H9 (cell line): ENCODE data around the gene LUZP2. TPM values are rescaled to one million over a fixed set of nuclear protein-coding genes. Genes with fewer than 3 reads are reported as not detected.

ENCODE experiments used
- DNase-seq: peaks from one replicate; pipeline ENCODE4 v3.0.0-alpha.2; 2017
- H2AFZ ChIP-seq: one replicate; pipeline ENCODE4 v1.6.1; 2013; ENCODE audit warnings: mild to moderate bottlenecking, low read length, control low read depth, moderate library complexity
- H2AK5ac ChIP-seq: 2 replicates; pipeline ENCODE4 v1.6.1; 2013; ENCODE audit warnings: low read length, control low read depth, mixed read lengths; ENCODE audit not compliant: insufficient read length
- H2BK120ac ChIP-seq: one replicate; pipeline ENCODE4 v1.6.1; 2013; ENCODE audit warnings: low read depth, mild to moderate bottlenecking, low read length, control low read depth, inconsistent platforms; ENCODE audit not compliant: poor library complexity, severe bottlenecking
- H2BK12ac ChIP-seq: 2 replicates; pipeline ENCODE4 v1.6.1; 2013; ENCODE audit warnings: low read length, control low read depth, mixed read lengths, low read depth; ENCODE audit not compliant: insufficient read length
- H2BK15ac ChIP-seq: 2 replicates; pipeline ENCODE4 v1.6.1; 2013; ENCODE audit warnings: low read depth, low read length, control low read depth
- H2BK20ac ChIP-seq: one replicate; pipeline ENCODE4 v1.6.1; 2013; ENCODE audit warnings: low read depth, mild to moderate bottlenecking, low read length, control low read depth, inconsistent platforms; ENCODE audit not compliant: poor library complexity, severe bottlenecking
- H2BK5ac ChIP-seq: 2 replicates; pipeline ENCODE4 v1.6.1; 2013; ENCODE audit warnings: low read length, control low read depth, mixed read lengths; ENCODE audit not compliant: insufficient read length
- H3K14ac ChIP-seq: 2 replicates; pipeline ENCODE4 v1.6.1; 2013; ENCODE audit warnings: low read length, control low read depth; ENCODE audit not compliant: insufficient read depth
- H3K18ac ChIP-seq: 2 replicates; pipeline ENCODE4 v1.6.1; 2013; ENCODE audit warnings: low read depth, mild to moderate bottlenecking, mixed read lengths, low read length, control low read depth; ENCODE audit not compliant: insufficient read length
- H3K23ac ChIP-seq: 2 replicates; pipeline ENCODE4 v1.6.1; 2013; ENCODE audit warnings: low read length, control low read depth, mixed read lengths, low read depth; ENCODE audit not compliant: insufficient read length
- H3K23me2 ChIP-seq: 2 replicates; pipeline ENCODE4 v1.6.1; 2013; ENCODE audit warnings: low read depth, mild to moderate bottlenecking, mixed read lengths, low read length, control low read depth; ENCODE audit not compliant: insufficient read length, poor library complexity, severe bottlenecking
- H3K27ac ChIP-seq: 2 replicates; pipeline ENCODE4 v1.5.1; 2013; ENCODE audit warnings: low read length, control low read depth, mixed read lengths, low read depth; ENCODE audit not compliant: insufficient read length
- H3K27me3 ChIP-seq: 2 replicates; pipeline ENCODE4 v1.6.1; 2013; ENCODE audit warnings: low read length, control low read depth, inconsistent platforms; ENCODE audit not compliant: insufficient read depth
- H3K4ac ChIP-seq: 2 replicates; pipeline ENCODE4 v1.6.1; 2013; ENCODE audit warnings: low read depth, mild to moderate bottlenecking, control low read depth, inconsistent platforms, low read length, moderate library complexity
- H3K4me1 ChIP-seq: 2 replicates; pipeline ENCODE4 v1.6.1; 2013; ENCODE audit warnings: low read length, control low read depth, inconsistent platforms; ENCODE audit not compliant: insufficient read depth
- H3K4me2 ChIP-seq: 2 replicates; pipeline ENCODE4 v1.6.1; 2013; ENCODE audit warnings: low read length, control low read depth, mixed read lengths; ENCODE audit not compliant: insufficient read length, insufficient read depth
- H3K56ac ChIP-seq: 2 replicates; pipeline ENCODE4 v1.6.1; 2013; ENCODE audit warnings: low read depth, mild to moderate bottlenecking, mixed read lengths, low read length, control low read depth; ENCODE audit not compliant: insufficient read length
- H3K79me1 ChIP-seq: 2 replicates; pipeline ENCODE4 v1.6.1; 2013; ENCODE audit warnings: low read depth, mild to moderate bottlenecking, moderate library complexity, low read length, control low read depth, inconsistent platforms; ENCODE audit not compliant: insufficient read depth, poor library complexity, severe bottlenecking
- H3K79me2 ChIP-seq: 2 replicates; pipeline ENCODE4 v1.6.1; 2013; ENCODE audit warnings: low read length, control low read depth, inconsistent platforms; ENCODE audit not compliant: insufficient read depth
- H3K9ac ChIP-seq: 2 replicates; pipeline ENCODE4 v1.6.1; 2013; ENCODE audit warnings: low read length, control low read depth, mixed read lengths; ENCODE audit not compliant: insufficient read length; ENCODE audit errors: extremely low read depth
- H3K9me3 ChIP-seq: one replicate; pipeline ENCODE4 v1.6.1; 2013; ENCODE audit warnings: low read depth, low read length, inconsistent platforms; ENCODE audit not compliant: control insufficient read depth
- H3T11ph ChIP-seq: one replicate; pipeline ENCODE4 v1.6.1; 2013; ENCODE audit warnings: mild to moderate bottlenecking, low read length, control low read depth, inconsistent platforms
- H4K20me1 ChIP-seq: one replicate; pipeline ENCODE4 v1.6.1; 2013; ENCODE audit not compliant: control insufficient read depth, insufficient read length, insufficient read depth
- H4K5ac ChIP-seq: 2 replicates; pipeline ENCODE4 v1.6.1; 2013; ENCODE audit warnings: low read depth, mild to moderate bottlenecking, mixed read lengths, low read length, control low read depth; ENCODE audit not compliant: insufficient read length
- H4K8ac ChIP-seq: replicated peaks from 2 replicates; pipeline ENCODE4 v1.6.1; 2013; ENCODE audit warnings: low read length, control low read depth, mixed read lengths, low read depth; ENCODE audit not compliant: insufficient read length
- H4K91ac ChIP-seq: 2 replicates; pipeline ENCODE4 v1.6.1; 2013; ENCODE audit warnings: low read depth, mild to moderate bottlenecking, moderate library complexity, mixed read lengths, low read length, control low read depth; ENCODE audit not compliant: insufficient read length
- H3K27ac Mint-ChIP-seq, 3 experiments: 2 replicates in 2 of 3; 3 replicates in 1 of 3; pipeline ENCODE4 v1.8.0; 2020 to 2021; ENCODE audit warnings: mixed read lengths in 3 of 3, mild to moderate bottlenecking in 1 of 3, moderate library complexity in 1 of 3
- H3K27me3 Mint-ChIP-seq: 2 replicates; pipeline ENCODE4 v1.8.0; 2021; ENCODE audit warnings: low read depth, mild to moderate bottlenecking, moderate library complexity, mixed read lengths
- H3K36me3 Mint-ChIP-seq, 3 experiments: 2 replicates in 2 of 3; 3 replicates in 1 of 3; pipeline ENCODE4 v1.8.0; 2020 to 2021; ENCODE audit warnings: low read depth in 3 of 3, mixed read lengths in 3 of 3; ENCODE audit not compliant: insufficient read depth in 1 of 3
- H3K4me1 Mint-ChIP-seq, 2 experiments: 2 replicates each; pipeline ENCODE4 v1.8.0; 2020; ENCODE audit warnings: mixed read lengths in 2 of 2
- H3K4me3 Mint-ChIP-seq, 2 experiments: 2 replicates in 1 of 2; 3 replicates in 1 of 2; pipeline ENCODE4 v1.8.0; 2020 to 2021; ENCODE audit warnings: mild to moderate bottlenecking in 2 of 2, mixed read lengths in 2 of 2, moderate library complexity in 1 of 2
- H3K9me3 Mint-ChIP-seq, 2 experiments: 2 replicates in 1 of 2; 3 replicates in 1 of 2; pipeline ENCODE4 v1.8.0; 2020; ENCODE audit warnings: mild to moderate bottlenecking in 2 of 2, mixed read lengths in 2 of 2, moderate library complexity in 1 of 2
- CTCF ChIP-seq: fragments of 200-600 bp; sonication (generic); conservative IDR thresholded peaks from 3 replicates; pipeline ENCODE4 v1.8.0; 2021; ENCODE audit warnings: antibody characterized with exemption, mild to moderate bottlenecking
- WGBS: extraction: QIAGEN DNeasy Blood & Tissue Kit; methylation state at CpG from one replicate; pipeline ENCODE4 v1.1.7; 2013; ENCODE audit warnings: missing lambda C conversion rate, low lambda C conversion rate, mixed read lengths; ENCODE audit not compliant: insufficient read length; ENCODE audit errors: extremely low coverage; 5-methylcytosine and 5-hydroxymethylcytosine counted together
- total RNA-seq: library from RNA; stranded (reverse); gene quantifications from 2 replicates; pipeline ENCODE4 v1.2.1, GENCODE V29; 2021

Gene LUZP2
- total RNA-seq, 1 experiment from 2014 or later = 25.4 TPM

DNA sequence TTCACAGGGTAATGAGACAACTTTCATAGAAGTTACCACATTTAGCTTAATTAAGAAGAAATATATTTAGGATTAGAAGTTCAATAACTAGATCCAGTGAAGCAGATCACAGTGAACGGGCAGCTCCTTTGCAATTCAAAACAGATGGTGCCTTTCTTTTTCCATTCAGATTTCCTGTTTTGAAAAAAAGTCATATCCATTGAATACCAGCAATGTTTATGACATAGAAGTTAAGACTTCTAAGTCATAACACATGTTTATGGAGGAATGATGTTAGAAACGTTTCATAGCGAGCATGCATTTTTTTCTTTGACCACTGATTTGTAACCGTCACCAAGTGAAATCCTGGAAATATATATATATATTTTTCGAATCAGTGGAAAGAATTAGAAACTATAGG is 24.7 kb downstream of the LUZP2 start:
- Histone ChIP-seq H3K56ac (no peak overlapping the region), H4K5ac (no peak overlapping the region), H3K27ac (no peak overlapping the region), H2BK120ac (no peak overlapping the region), H2BK5ac (no peak overlapping the region), H3K9ac (no peak overlapping the region), H2AK5ac (no peak overlapping the region), H2AFZ (no peak overlapping the region), H3K18ac (no peak overlapping the region), H2BK20ac (no peak overlapping the region), H3K27me3 (no peaks in the 10 kb centered on the region), H4K20me1 (no peaks in the 10 kb centered on the region), H3K4ac (no peak overlapping the region), H3K79me1 (no peaks in the 10 kb centered on the region), H3K9me3 (no peaks in the 10 kb centered on the region), H2BK12ac (no peak overlapping the region), H3K4me2 (no peak overlapping the region), H3K14ac (no peak overlapping the region), H3K23me2 (no peaks in the 10 kb centered on the region), H2BK15ac (no peak overlapping the region), H3K4me1 (no peaks in the 10 kb centered on the region), H4K8ac (no peak overlapping the region), H3K23ac (no peak overlapping the region), H3K79me2 (no peaks in the 10 kb centered on the region), H4K91ac (no peak overlapping the region), H3T11ph (no peak overlapping the region)
- DNase-seq = no peak
- H3K36me3 Mint-ChIP-seq = no peaks in the 10 kb centered on the region
- no peak for TF ChIP-seq CTCF
- H3K4me1 Mint-ChIP-seq = peaks cover 8 to 18% of the 10 kb centered on the region in 2 experiments
- H3K27ac Mint-ChIP-seq = no peak overlapping the region
- no peak overlapping the region for H3K4me3 Mint-ChIP-seq
- no CpG with 5 or more reads among the region's 5 CpGs for WGBS
- H3K27me3 Mint-ChIP-seq = no peaks in the 10 kb centered on the region
- no peaks in the 10 kb centered on the region for H3K9me3 Mint-ChIP-seq
